ENCODE results near the gene ATP6V1G3. TPM values are rescaled to one million over a fixed set of nuclear protein-coding genes. Genes with fewer than 3 reads are reported as not detected.

ATP6V1G3 gene
- total RNA-seq, 1 donor from 2014 or later: not detected

GRCh38 chr1:198520524-198521254 lies 19.8 kb downstream of the ATP6V1G3 start:
- no peak for DNase-seq (ENCODE audit: low read depth)
- no peak for TF ChIP-seq CTCF (conservative IDR thresholded peaks at IDR 0.05; ENCODE audit: low read depth, low read length)
- H3K4me3 ChIP-seq (ENCODE audit: low read depth, low read length): no peak overlapping the region

- no peak overlapping the region for H3K4me3 ChIP-seq (ENCODE audit: low read depth, low read length)
- TF ChIP-seq CTCF (conservative IDR thresholded peaks at IDR 0.05; ENCODE audit: low read depth, low read length): no peak
- no peak for DNase-seq (ENCODE audit: low read depth)
These were observed 20.6 kb downstream of the ATP6V1G3 start for GRCh38 chr1:198519639-198520501.

GRCh38 chr1:198517623-198518199 lies 22.8 kb downstream of the ATP6V1G3 start:
- TF ChIP-seq CTCF (conservative IDR thresholded peaks at IDR 0.05; ENCODE audit: low read depth, low read length): no peak
- H3K4me3 ChIP-seq (ENCODE audit: low read depth, low read length): no peak overlapping the region

DNA sequence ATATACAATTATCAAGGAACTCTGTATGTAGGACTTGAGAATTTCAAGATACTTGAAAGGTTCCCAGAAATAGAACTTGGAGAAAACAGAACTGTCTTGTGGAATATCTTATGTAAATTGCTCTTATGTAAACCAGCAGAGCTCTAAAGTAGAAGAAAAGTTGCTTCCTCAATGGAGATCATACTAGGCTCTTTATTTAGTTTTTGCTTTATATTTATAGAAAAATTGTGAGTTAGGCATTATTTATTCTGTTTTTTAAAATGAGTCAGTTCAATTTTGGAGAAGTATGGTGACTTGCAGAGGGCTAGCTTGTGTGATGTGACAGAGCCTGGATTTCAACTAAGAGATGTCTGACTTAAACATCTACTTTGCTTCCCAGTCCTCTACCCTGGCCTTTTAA lies 40.4 kb downstream of the ATP6V1G3 start:
- no peak for DNase-seq (ENCODE audit: low read depth)
- H3K4me3 ChIP-seq (ENCODE audit: low read depth, low read length): no peak overlapping the region
- TF ChIP-seq CTCF (conservative IDR thresholded peaks at IDR 0.05; ENCODE audit: low read depth, low read length): no peak

More at GRCh38 chr1:198517623-198518199, 22.8 kb downstream of the ATP6V1G3 start:
- DNase-seq (ENCODE audit: low read depth): no peak

GRCh38 chr1:198499588-198499987 lies 40.9 kb downstream of the ATP6V1G3 start:
- TF ChIP-seq CTCF (conservative IDR thresholded peaks at IDR 0.05; ENCODE audit: low read depth, low read length): no peak
- DNase-seq (ENCODE audit: low read depth): no peak
- no peak overlapping the region for H3K4me3 ChIP-seq (ENCODE audit: low read depth, low read length)

GRCh38 chr1:198498881-198499280 lies 41.6 kb downstream of the ATP6V1G3 start:
- TF ChIP-seq CTCF (conservative IDR thresholded peaks at IDR 0.05; ENCODE audit: low read depth, low read length): no peak
- DNase-seq (ENCODE audit: low read depth): no peak

More at GRCh38 chr1:198498881-198499280, 41.6 kb downstream of the ATP6V1G3 start:
- H3K4me3 ChIP-seq (ENCODE audit: low read depth, low read length): no peak overlapping the region

Data from epithelial cell of proximal tubule (primary cell).